DOHH2 (cell line): ENCODE measurements around the gene SLC35F2.
"Not testable (repeated sequence)": the region's sequence is repeated elsewhere in the genome, so short reads cannot be mapped to it uniquely, and the experiment has no call there.

Experiments
- EZH2phosphoT487 ChIP-seq: fragments of 200-600 bp; sonication (generic); IDR thresholded peaks from 2 replicates; pipeline ENCODE4 v1.6.1; 2017; ENCODE audit warnings: borderline replicate concordance, mild to moderate bottlenecking, antibody characterized with exemption, low read length, moderate library complexity, mixed read lengths
- TF ChIP-seq, protein P1 (sequence below): fragments of 200-600 bp; sonication (generic); IDR thresholded peaks from one replicate; pipeline ENCODE4 v1.5.1; 2014; ENCODE audit warnings: antibody characterized with exemption, mild to moderate bottlenecking, low read depth, low read length; ENCODE audit not compliant: poor library complexity, severe bottlenecking

DNA sequence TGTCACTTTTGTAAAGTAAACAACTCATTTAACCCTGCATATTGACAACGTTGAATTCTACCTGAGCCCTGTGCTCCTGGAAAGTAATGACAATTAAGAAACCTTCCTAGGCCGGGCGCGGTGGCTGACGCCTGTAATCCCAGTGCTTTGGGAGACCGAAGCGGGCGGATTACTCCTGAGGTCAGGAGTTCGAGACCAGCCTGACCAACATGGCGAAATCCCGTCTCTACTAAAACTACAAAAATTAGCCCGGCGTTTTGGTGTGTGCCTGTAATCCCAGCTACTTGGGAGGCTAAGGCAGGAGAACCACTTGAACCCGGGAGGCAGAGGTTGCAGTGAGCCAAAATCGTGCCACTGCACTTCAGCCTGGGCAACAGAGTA, 1.6 kb upstream of the SLC35F2 start:
- TF ChIP-seq, protein P1, sequence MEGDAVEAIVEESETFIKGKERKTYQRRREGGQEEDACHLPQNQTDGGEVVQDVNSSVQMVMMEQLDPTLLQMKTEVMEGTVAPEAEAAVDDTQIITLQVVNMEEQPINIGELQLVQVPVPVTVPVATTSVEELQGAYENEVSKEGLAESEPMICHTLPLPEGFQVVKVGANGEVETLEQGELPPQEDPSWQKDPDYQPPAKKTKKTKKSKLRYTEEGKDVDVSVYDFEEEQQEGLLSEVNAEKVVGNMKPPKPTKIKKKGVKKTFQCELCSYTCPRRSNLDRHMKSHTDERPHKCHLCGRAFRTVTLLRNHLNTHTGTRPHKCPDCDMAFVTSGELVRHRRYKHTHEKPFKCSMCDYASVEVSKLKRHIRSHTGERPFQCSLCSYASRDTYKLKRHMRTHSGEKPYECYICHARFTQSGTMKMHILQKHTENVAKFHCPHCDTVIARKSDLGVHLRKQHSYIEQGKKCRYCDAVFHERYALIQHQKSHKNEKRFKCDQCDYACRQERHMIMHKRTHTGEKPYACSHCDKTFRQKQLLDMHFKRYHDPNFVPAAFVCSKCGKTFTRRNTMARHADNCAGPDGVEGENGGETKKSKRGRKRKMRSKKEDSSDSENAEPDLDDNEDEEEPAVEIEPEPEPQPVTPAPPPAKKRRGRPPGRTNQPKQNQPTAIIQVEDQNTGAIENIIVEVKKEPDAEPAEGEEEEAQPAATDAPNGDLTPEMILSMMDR, result not testable (repeated sequence)
- not testable (repeated sequence) for TF ChIP-seq EZH2phosphoT487
